ENCODE data around the gene LNX2. TPM values are rescaled to one million over a fixed set of nuclear protein-coding genes. Genes with fewer than 3 reads are reported as not detected.

Gene LNX2
- total RNA-seq, 1 experiment from 2014 or later: 6.4 TPM

GRCh38 chr13:27504868-27505194, 115.5 kb downstream of the LNX2 start:
- no peak for DNase-seq (ENCODE audit: low spot score)
- no peak overlapping the region for H3K4me3 ChIP-seq (ENCODE audit: low read depth, low read length, poor library complexity, severe bottlenecking)
- H3K36me3 ChIP-seq (ENCODE audit: insufficient read depth, low read length, poor library complexity, severe bottlenecking): no peaks in the 10 kb centered on the region
- POLR2A ChIA-PET (ENCODE audit: low non-redundant PET): no interaction called here
- no peak overlapping the region for H3K27ac ChIP-seq (ENCODE audit: low read depth, low read length, poor library complexity, severe bottlenecking)
- H3K4me1 ChIP-seq (ENCODE audit: insufficient read depth, low read length, poor library complexity, severe bottlenecking): no peaks in the 10 kb centered on the region
- H3K9me3 ChIP-seq (ENCODE audit: low read depth, low read length, poor library complexity, severe bottlenecking): no peaks in the 10 kb centered on the region
- TF ChIP-seq EZH2 (IDR thresholded peaks at IDR 0.05; ENCODE audit: borderline replicate concordance, low read depth, low read length, poor library complexity, severe bottlenecking) (no peak), CTCF (conservative IDR thresholded peaks at IDR 0.05; ENCODE audit: low read depth, low read length) (no peak)
- CTCF ChIA-PET: no interaction called here
- peaks cover 5% of the 10 kb centered on the region for H3K27me3 ChIP-seq (replicated peaks; ENCODE audit: insufficient read depth, low read depth, low read length, poor library complexity)
- intact Hi-C loops (cut with micrococcal nuclease; ENCODE audit: unreplicated experiment): no loop called here
- no TSS peak for BruUV-seq (replicated peaks)

GRCh38 chr13:27504128-27504867, 116.0 kb downstream of the LNX2 start:
- ChIA-PET CTCF (no interaction called here), POLR2A (ENCODE audit: low non-redundant PET) (no interaction called here)
- Histone ChIP-seq H3K36me3 (ENCODE audit: insufficient read depth, low read length, poor library complexity, severe bottlenecking) (no peaks in the 10 kb centered on the region), H3K27ac (ENCODE audit: low read depth, low read length, poor library complexity, severe bottlenecking) (no peak overlapping the region), H3K27me3 (replicated peaks; ENCODE audit: insufficient read depth, low read depth, low read length, poor library complexity) (peaks cover 5% of the 10 kb centered on the region), H3K4me3 (ENCODE audit: low read depth, low read length, poor library complexity, severe bottlenecking) (no peak overlapping the region), H3K9me3 (ENCODE audit: low read depth, low read length, poor library complexity, severe bottlenecking) (no peaks in the 10 kb centered on the region), H3K4me1 (ENCODE audit: insufficient read depth, low read length, poor library complexity, severe bottlenecking) (no peaks in the 10 kb centered on the region)
- DNase-seq (ENCODE audit: low spot score): no peak
- TF ChIP-seq CTCF (conservative IDR thresholded peaks at IDR 0.05; ENCODE audit: low read depth, low read length) (no peak), EZH2 (IDR thresholded peaks at IDR 0.05; ENCODE audit: borderline replicate concordance, low read depth, low read length, poor library complexity, severe bottlenecking) (no peak)
- intact Hi-C loops (cut with micrococcal nuclease; ENCODE audit: unreplicated experiment): no loop called here
- BruUV-seq (replicated peaks): no TSS peak

- TF ChIP-seq EZH2 (IDR thresholded peaks at IDR 0.05; ENCODE audit: borderline replicate concordance, low read depth, low read length, poor library complexity, severe bottlenecking) (no peak), CTCF (conservative IDR thresholded peaks at IDR 0.05; ENCODE audit: low read depth, low read length) (no peak)
- Histone ChIP-seq H3K36me3 (ENCODE audit: insufficient read depth, low read length, poor library complexity, severe bottlenecking) (no peaks in the 10 kb centered on the region), H3K4me1 (ENCODE audit: insufficient read depth, low read length, poor library complexity, severe bottlenecking) (no peaks in the 10 kb centered on the region), H3K4me3 (ENCODE audit: low read depth, low read length, poor library complexity, severe bottlenecking) (no peak overlapping the region), H3K27ac (ENCODE audit: low read depth, low read length, poor library complexity, severe bottlenecking) (no peak overlapping the region), H3K27me3 (replicated peaks; ENCODE audit: insufficient read depth, low read depth, low read length, poor library complexity) (peaks cover 2% of the 10 kb centered on the region), H3K9me3 (ENCODE audit: low read depth, low read length, poor library complexity, severe bottlenecking) (no peaks in the 10 kb centered on the region)
- BruUV-seq (replicated peaks): no TSS peak
- ChIA-PET CTCF (no interaction called here), POLR2A (ENCODE audit: low non-redundant PET) (no interaction called here)
- intact Hi-C loops (cut with micrococcal nuclease; ENCODE audit: unreplicated experiment): no loop called here
- DNase-seq (ENCODE audit: low spot score): no peak
Observed at GRCh38 chr13:27500806-27501534, 119.4 kb downstream of the LNX2 start.

Data from A673 (cell line).